Effector memory CD4-positive, alpha-beta T cell (primary cell): ENCODE results near the gene ZNF783.
"Not testable (repeated sequence)": the region's sequence is repeated elsewhere in the genome, so short reads cannot be mapped to it uniquely, and the experiment has no call there.

Experiments
- DNase-seq, 3 donors: peaks; one replicate each; pipeline ENCODE4 v3.0.0-alpha.2; 2020
- H3K27ac ChIP-seq: 2 replicates; pipeline ENCODE4 v1.7.0; 2013; ENCODE audit warnings: mild to moderate bottlenecking, low read length, moderate library complexity; ENCODE audit not compliant: insufficient read depth, poor library complexity, severe bottlenecking
- H3K27me3 ChIP-seq: replicated peaks from 2 replicates; pipeline ENCODE4 v1.7.0; 2013; ENCODE audit warnings: mild to moderate bottlenecking, low read length; ENCODE audit not compliant: insufficient read depth, control insufficient read depth, poor library complexity, severe bottlenecking
- H3K36me3 ChIP-seq: 2 replicates; pipeline ENCODE4 v1.7.0; 2013; ENCODE audit warnings: mild to moderate bottlenecking, low read length, moderate library complexity; ENCODE audit not compliant: control insufficient read depth, insufficient read depth
- H3K4me1 ChIP-seq: 2 replicates; pipeline ENCODE4 v1.7.0; 2013; ENCODE audit warnings: low read length, mild to moderate bottlenecking; ENCODE audit not compliant: control insufficient read depth, insufficient read depth, poor library complexity, severe bottlenecking
- H3K4me3 ChIP-seq: 2 replicates; pipeline ENCODE4 v1.7.0; 2013; ENCODE audit warnings: low read length, low read depth, mild to moderate bottlenecking; ENCODE audit not compliant: insufficient read depth, poor library complexity, severe bottlenecking
- H3K9me3 ChIP-seq: 2 replicates; pipeline ENCODE4 v1.7.0; 2013; ENCODE audit warnings: mild to moderate bottlenecking, low read length, moderate library complexity; ENCODE audit not compliant: control insufficient read depth

ZNF783 gene

GRCh38 chr7:149239345-149240143 is 22.5 kb upstream of the ZNF783 start, which contains the start of gene ZNF212:
Gene ZNF212 (plus strand): TSS chr7:149239651. CDS start chr7:149239779, 128 bp downstream.
- Histone ChIP-seq H3K4me1 (peaks cover 10% of the 10 kb centered on the region), H3K27ac (peak within 1 kb of the TSS; percentile 69), H3K27me3 (no peaks in the 10 kb centered on the region), H3K36me3 (no peaks in the 10 kb centered on the region), H3K9me3 (no peaks in the 10 kb centered on the region), H3K4me3 (peak within 1 kb of the TSS; percentile 98)
- peak; percentile 67 to 78 (median 75) for DNase-seq

- no peaks in the 10 kb centered on the region for H3K27me3 ChIP-seq
- H3K4me3 ChIP-seq, result peak overlapping the region; percentile 98
- DNase-seq, result no peak
- no peaks in the 10 kb centered on the region for H3K36me3 ChIP-seq
- H3K27ac ChIP-seq, result no peak overlapping the region
- H3K9me3 ChIP-seq, result no peaks in the 10 kb centered on the region
- H3K4me1 ChIP-seq, result peaks cover 10% of the 10 kb centered on the region
Measured at GRCh38 chr7:149240637-149241036, 21.4 kb upstream of the ZNF783 start.

DNA sequence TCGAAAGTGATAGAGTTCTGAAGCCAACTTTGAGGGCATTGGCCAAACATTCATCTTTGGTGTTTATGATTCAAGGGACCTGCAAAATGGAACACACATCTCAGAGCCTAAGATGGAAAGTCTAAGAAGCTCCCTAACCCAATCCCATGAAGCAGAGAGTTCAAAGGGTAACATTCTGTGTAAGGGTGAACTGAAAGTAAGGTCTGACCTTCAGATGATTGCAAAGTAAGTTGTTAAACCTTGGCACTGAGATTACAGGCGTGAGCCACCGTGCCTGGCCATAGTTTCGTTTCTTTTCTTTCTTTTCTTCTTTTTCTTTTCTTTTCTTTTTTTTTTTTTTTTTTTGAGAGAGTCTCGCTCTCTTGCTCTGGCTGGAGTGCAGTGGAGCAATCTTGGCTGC is 20.3 kb upstream of the ZNF783 start:
- Histone ChIP-seq H3K27ac (no peak overlapping the region), H3K4me1 (peaks cover 10% of the 10 kb centered on the region), H3K4me3 (no peak overlapping the region), H3K9me3 (no peaks in the 10 kb centered on the region), H3K27me3 (no peaks in the 10 kb centered on the region), H3K36me3 (no peaks in the 10 kb centered on the region)
- DNase-seq, result no peak

- H3K9me3 ChIP-seq, result no peaks in the 10 kb centered on the region
- no peak for DNase-seq
- peaks cover 7% of the 10 kb centered on the region for H3K4me1 ChIP-seq
- peaks cover 3% of the 10 kb centered on the region for H3K36me3 ChIP-seq
- no peak overlapping the region for H3K27ac ChIP-seq
- H3K27me3 ChIP-seq, result no peaks in the 10 kb centered on the region
- H3K4me3 ChIP-seq, result no peak overlapping the region
Measured at GRCh38 chr7:149245244-149245643, 16.8 kb upstream of the ZNF783 start.

- Histone ChIP-seq H3K36me3 (peaks cover 8% of the 10 kb centered on the region), H3K4me3 (no peak overlapping the region), H3K4me1 (peaks cover 2% of the 10 kb centered on the region), H3K27me3 (no peaks in the 10 kb centered on the region), H3K9me3 (no peaks in the 10 kb centered on the region), H3K27ac (no peak overlapping the region)
- no peak for DNase-seq
Measured at GRCh38 chr7:149245744-149246143, 16.3 kb upstream of the ZNF783 start.

DNA sequence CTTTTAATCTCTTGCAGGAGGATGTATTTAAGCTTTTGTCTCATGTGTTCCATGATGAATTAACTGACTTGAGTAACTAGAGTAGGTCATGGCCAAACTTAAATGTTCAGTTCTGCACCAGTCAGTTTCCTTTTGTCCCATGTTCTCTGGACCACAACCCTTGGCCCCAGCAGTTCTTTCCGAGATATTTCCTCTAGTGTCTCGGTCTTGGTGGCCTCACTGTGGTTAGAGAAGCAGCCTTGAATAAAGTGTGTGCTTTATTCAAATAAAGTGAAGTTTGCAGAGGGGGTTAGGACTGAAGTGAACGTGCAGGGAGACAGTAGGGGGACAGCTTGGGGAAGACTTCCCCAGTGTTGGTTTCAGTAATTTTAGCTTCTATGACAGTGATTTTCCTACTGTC is 13.2 kb upstream of the ZNF783 start:
- Histone ChIP-seq H3K4me1 (no peaks in the 10 kb centered on the region), H3K4me3 (no peak overlapping the region), H3K36me3 (peaks cover 36% of the 10 kb centered on the region), H3K27ac (no peak overlapping the region), H3K27me3 (no peaks in the 10 kb centered on the region), H3K9me3 (no peaks in the 10 kb centered on the region)
- DNase-seq, result no peak

DNA sequence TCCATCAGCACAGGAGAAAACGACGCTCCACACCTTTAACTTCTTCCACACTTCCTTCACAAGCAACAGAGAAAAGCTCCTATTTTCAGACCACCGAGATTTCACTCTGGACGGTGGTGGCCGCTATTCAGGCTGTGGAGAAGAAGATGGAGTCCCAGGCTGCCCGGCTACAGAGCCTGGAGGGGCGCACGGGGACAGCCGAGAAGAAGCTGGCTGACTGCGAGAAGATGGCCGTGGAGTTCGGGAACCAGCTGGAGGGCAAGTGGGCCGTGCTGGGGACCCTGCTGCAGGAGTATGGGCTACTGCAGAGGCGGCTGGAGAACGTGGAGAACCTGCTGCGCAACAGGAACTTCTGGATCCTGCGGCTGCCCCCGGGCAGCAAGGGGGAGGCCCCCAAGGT is 11.8 kb upstream of the ZNF783 start:
- H3K4me3 ChIP-seq, H3K4me1 ChIP-seq, H3K27me3 ChIP-seq, H3K27ac ChIP-seq, DNase-seq, H3K9me3 ChIP-seq: not testable (repeated sequence)
- peaks cover 47% of the 10 kb centered on the region for H3K36me3 ChIP-seq

DNA sequence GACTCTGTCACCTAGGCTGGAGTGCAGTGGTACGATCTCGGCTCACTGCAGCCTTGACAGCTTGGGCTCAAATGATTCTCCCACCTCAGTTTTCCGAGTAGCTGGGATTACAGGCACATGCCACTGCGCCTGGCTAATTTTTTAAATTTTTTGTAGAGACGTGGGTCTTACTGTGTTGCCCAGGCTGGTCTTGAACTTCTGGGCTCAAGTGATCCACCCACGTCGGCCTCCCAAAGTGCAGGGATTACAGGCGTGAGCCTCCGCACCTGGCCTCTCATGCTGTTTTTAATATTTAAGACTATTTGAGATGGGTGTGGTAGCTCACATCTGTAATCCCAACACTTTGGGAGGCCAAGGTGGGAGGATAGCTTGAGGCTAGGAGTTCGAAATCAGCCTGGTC is 10.5 kb upstream of the ZNF783 start:
- not testable (repeated sequence) for H3K27ac ChIP-seq, H3K27me3 ChIP-seq, DNase-seq, H3K4me1 ChIP-seq, H3K9me3 ChIP-seq, H3K4me3 ChIP-seq
- peaks cover 54% of the 10 kb centered on the region for H3K36me3 ChIP-seq

- Histone ChIP-seq H3K4me3 (no peak overlapping the region), H3K9me3 (no peaks in the 10 kb centered on the region), H3K27ac (no peak overlapping the region), H3K4me1 (no peaks in the 10 kb centered on the region), H3K27me3 (no peaks in the 10 kb centered on the region), H3K36me3 (peaks cover 54% of the 10 kb centered on the region)
- DNase-seq, result no peak
Measured at GRCh38 chr7:149252378-149252777, 9.6 kb upstream of the ZNF783 start.

GRCh38 chr7:149253665-149254064 is 8.3 kb upstream of the ZNF783 start:
- DNase-seq, result no peak
- no peaks in the 10 kb centered on the region for H3K4me1 ChIP-seq
- peaks cover 54% of the 10 kb centered on the region for H3K36me3 ChIP-seq
- no peaks in the 10 kb centered on the region for H3K9me3 ChIP-seq
- no peak overlapping the region for H3K4me3 ChIP-seq
- no peak overlapping the region for H3K27ac ChIP-seq
- no peaks in the 10 kb centered on the region for H3K27me3 ChIP-seq
